CD4-positive, alpha-beta T cell treated with Interleukin-15 for 4 hours (primary cell): Measurements from ENCODE around the gene NOL4.
"Not testable (repeated sequence)": the region's sequence is repeated elsewhere in the genome, so short reads cannot be mapped to it uniquely, and the experiment has no call there.

Experiments
- DNase-seq: peaks from one replicate; pipeline ENCODE4 v3.0.0-alpha.2; 2020; ENCODE audit warnings: low spot score

Gene NOL4

GRCh38 chr18:34224423-34225217 is at the start of gene NOL4:
TSS of gene NOL4 (minus strand) at chr18:34224913. CDS start at chr18:34223253, 1,660 bp downstream.
- DNase-seq = no peak

- not testable (repeated sequence) for DNase-seq
Measured at GRCh38 chr18:34266029-34266428, 41.3 kb upstream of the NOL4 start.

GRCh38 chr18:34261865-34262780 is 37.4 kb upstream of the NOL4 start:
- DNase-seq = no peak

- DNase-seq = no peak
Measured at GRCh38 chr18:34258176-34258575, 33.5 kb upstream of the NOL4 start.

- DNase-seq = no peak
Measured at GRCh38 chr18:34251919-34252318, 27.2 kb upstream of the NOL4 start.

- no peak for DNase-seq
Measured at GRCh38 chr18:34248727-34249126, 24.0 kb upstream of the NOL4 start.

GRCh38 chr18:34242739-34243138 is 18.0 kb upstream of the NOL4 start:
- no peak for DNase-seq

GRCh38 chr18:34233781-34234388 is 9.2 kb upstream of the NOL4 start:
- DNase-seq = not testable (repeated sequence)

GRCh38 chr18:34225218-34225553 is 473 bp upstream of the NOL4 start:
- no peak for DNase-seq

GRCh38 chr18:34223893-34224422 is 755 bp downstream of the NOL4 start:
- no peak for DNase-seq

GRCh38 chr18:34223164-34223892 is 1.4 kb downstream of the NOL4 start:
- no peak for DNase-seq

- DNase-seq = no peak
Measured at GRCh38 chr18:34222307-34223163, 2.2 kb downstream of the NOL4 start.

GRCh38 chr18:34221971-34222306 is 2.8 kb downstream of the NOL4 start:
- no peak for DNase-seq

GRCh38 chr18:34220081-34220815 is 4.5 kb downstream of the NOL4 start:
- DNase-seq = no peak

GRCh38 chr18:34219651-34220050 is 5.1 kb downstream of the NOL4 start:
- no peak for DNase-seq

GRCh38 chr18:34212511-34212910 is 12.2 kb downstream of the NOL4 start:
- DNase-seq = no peak

GRCh38 chr18:34207344-34207851 is 17.3 kb downstream of the NOL4 start:
- no peak for DNase-seq

- no peak for DNase-seq
Measured at GRCh38 chr18:34203866-34204265, 20.8 kb downstream of the NOL4 start.

GRCh38 chr18:34196256-34196655 is 28.5 kb downstream of the NOL4 start:
- no peak for DNase-seq

- no peak for DNase-seq
Measured at GRCh38 chr18:34194239-34194638, 30.5 kb downstream of the NOL4 start.
